HG03432 (cell line): ENCODE results near the gene RNF208.

Source experiments
- ATAC-seq: cut with Tn5 transposase; IDR thresholded peaks from one replicate; pipeline ENCODE4 v1.9.1; 2021; ENCODE audit warnings: mild to moderate bottlenecking, moderate library complexity; ENCODE audit not compliant: unreplicated experiment

RNF208 gene

GRCh38 chr9:137215196-137215986 is 6.6 kb downstream of the RNF208 start:
- ATAC-seq = no peak

- ATAC-seq = no peak
These were observed 7.4 kb downstream of the RNF208 start for GRCh38 chr9:137214620-137215019.

DNA sequence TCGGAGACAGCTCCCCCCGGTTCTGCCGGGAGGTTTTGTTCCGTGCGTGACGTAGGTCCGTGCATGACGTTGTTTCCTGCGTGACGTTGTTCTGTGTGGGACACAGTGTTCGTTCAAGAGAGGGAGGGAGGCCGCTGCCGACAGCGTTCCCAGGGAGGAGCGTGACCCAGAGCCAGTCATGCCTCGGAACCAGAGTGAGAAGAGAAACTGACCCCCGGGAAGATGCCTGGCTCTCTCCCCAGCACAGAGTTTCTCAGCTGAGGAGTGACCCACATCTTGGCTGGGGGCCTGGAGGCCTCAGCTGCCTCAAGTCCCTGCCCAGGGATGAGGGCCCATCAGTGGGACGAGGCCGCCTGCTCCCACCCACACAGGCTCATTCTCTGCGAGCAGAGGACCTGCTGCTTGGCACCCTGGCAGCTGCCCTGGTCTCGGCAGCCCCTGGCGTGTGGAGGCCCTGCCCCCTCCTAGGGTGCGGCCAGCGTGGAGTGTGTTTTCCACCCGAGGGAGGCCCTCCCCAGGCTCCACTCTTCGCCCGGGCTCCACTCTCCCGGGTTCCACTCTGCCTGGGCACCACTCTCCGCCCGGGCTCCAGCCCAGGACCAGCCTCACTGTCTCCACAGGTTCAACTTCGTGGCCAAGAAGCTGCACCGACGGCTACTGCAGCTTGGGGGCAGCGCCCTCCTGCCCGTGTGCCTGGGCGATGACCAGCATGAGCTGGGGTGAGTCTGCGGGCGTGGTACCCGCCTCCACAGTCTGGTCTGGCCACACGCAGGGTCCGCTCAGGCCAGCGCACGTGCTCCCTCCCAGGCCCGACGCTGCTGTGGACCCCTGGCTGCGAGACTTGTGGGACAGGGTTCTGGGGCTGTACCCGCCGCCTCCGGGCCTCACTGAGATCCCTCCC is 8.6 kb downstream of the RNF208 start:
- no peak for ATAC-seq

- no peak for ATAC-seq
These were observed 9.5 kb downstream of the RNF208 start for GRCh38 chr9:137212520-137212919.

GRCh38 chr9:137211532-137211931 is 10.5 kb downstream of the RNF208 start:
- ATAC-seq = no peak

DNA sequence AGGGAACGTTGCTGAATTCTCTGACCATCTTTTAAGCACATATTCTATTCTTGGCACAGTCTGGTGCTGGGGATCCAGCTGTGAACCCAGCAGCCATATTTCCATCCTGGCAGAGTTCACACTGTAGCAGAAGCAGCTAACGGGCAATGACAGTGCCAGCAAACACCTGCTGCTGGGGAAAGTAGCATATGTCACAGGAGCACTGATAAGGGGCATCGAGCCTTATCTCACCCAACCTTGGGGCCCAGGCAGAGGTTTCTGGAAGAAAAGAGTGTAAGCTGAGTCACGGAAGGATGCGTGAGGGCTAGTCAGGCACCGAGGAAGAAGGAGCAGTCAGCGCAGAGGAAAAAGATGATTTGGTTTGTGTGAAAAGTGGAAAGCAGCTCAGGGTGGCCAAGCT is 15.4 kb downstream of the RNF208 start:
- ATAC-seq = no peak

- peak; percentile 51 for ATAC-seq
These were observed 16.6 kb downstream of the RNF208 start, which contains the start of the genes NDOR1 and TMEM203 for GRCh38 chr9:137205126-137206069. Gene NDOR1, plus strand, starts transcription at chr9:137205700. Its CDS starts 78 bp downstream, at chr9:137205778. Gene TMEM203, minus strand, starts transcription at chr9:137205648. Its CDS starts 234 bp downstream, at chr9:137205414.

- no peak for ATAC-seq
These were observed 17.3 kb downstream of the RNF208 start for GRCh38 chr9:137204731-137205125.

DNA sequence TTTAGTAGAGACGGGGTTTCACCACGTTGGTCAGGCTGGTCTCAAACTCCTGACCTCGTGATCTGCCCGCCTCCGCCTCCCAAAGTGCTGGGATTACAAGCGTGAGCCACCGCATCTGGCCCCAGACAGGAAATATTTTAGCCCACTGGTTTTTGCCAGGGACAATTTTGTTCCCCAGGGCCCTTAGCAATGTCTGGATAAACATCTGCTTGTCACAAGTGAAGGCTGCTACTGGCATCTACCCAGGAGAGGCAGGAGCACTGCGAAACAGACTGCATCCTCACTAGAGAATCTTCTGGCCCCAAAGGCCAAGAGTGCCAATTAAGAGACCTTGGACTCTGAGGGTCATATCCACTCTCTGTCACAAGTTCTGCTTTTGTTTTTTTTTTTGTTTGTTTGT is 19.1 kb downstream of the RNF208 start:
- ATAC-seq = no peak

DNA sequence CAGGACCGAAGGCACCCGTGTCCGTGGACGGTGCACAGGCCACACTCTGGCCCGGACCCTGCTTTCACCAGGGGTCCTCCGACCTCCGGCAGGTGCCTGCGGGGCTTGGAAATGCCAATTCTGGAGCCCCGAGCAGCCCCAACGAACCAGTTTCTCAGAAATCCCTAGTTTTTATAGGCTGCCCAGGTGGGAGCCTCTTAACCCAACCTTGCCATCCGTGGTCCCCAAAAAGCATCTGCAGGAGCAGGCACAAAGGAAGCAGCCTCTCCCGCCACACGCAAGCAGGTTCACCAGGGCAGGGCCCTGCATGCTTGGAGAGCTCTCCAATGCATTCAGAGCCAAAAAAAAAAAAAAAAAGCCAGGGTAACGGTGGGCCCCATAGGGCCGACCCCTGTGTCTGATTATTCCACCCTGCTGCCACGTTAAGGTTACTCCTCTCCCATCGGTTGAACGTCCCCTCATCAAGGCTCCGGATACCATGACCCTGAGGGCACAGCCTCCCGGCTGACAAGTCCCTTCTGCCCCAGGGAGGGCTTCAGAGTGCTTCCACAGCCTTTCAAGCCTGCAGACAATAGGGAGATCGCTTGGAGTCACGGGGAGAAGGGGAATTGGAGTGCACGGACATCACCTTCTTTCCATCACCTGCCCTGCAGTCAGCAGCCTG is 20.7 kb downstream of the RNF208 start:
- ATAC-seq = no peak

DNA sequence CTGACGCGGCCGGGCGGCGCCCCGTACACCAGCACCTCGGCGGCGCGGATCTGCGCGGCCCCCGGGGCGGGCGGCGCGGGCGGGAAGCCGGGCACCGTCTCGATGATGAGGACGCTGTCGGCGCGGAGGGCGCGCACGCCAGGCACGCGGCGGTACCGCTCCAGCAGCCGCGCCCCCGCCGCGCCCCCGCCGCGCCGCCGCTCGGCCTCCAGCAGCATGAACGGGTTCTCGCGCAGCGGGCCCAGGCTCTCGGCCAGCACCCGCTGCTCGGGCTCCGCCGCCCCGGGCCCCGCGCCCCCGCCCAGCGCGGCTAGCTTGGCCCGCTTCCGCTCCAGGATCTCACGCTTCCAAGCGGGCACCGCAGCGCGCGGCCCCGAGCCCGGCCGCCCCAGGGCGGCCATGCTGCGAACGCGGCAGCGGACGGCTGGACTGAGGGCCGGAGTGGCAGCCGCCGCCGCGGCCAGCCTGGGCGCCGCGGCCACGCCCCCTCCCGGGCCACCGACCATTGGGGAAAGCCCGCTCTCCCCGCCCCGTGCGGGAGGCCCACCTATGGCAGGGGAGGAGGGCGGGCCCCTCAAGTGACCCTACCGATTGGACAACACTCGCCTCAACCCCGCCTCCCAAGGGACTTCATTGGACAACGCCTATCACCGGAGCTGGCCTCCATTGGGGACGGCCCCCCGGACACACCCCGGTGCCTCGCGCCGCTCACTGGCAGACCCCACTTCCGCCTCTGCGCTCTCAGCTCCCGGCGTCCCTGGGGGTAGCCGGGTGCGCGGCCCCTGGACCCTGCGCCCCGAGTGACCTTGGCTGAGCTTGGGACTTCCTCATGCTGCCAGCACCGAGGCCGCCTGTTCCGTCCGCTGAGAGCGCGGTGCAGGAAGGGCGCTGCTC is 21.5 kb downstream of the RNF208 start, which contains the start of gene TPRN:
TPRN (minus strand) TSS at position 431 of the 894 bp plus-strand sequence; CDS start at position 401, 30 bp downstream.
- ATAC-seq = peak; percentile 80

DNA sequence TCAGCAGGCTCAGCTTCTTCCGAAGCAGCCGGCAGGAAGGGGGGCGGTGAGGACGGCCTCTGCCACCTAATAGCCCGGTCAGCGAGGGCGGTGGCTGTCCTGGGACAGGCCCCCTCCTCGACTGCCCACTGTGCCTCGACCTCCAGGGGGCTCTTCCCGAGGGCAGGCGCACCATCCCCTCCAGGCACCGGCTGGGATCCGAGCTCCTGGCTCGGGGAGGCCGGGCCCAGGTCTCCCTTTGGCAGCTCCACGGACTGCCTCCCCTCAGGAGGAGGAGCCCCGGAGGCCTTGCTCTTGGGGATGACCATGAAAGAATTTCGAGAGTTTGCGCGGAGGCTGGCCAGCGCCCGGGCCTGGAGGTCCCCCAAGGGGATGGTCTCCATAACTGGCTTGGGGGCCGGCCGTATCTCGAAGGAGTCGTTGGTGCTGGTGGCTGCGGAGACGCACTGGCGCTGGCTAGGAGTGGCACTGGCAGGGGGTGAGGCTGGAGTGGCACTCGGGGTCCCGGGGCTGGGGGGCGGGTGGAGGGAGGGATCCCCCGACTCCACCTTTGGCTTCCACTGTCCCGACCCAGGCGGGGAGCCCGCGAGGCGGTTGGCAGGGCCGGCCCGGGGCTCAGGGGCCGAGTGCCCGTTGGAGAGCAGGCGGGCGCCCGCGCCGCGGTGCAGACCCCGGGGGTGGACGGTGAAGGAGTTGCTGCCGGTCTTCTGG is 22.5 kb downstream of the RNF208 start:
- ATAC-seq = no peak

GRCh38 chr9:137198902-137199283 is 23.1 kb downstream of the RNF208 start:
- no peak for ATAC-seq

GRCh38 chr9:137198051-137198901 is 23.8 kb downstream of the RNF208 start:
- no peak for ATAC-seq

GRCh38 chr9:137195525-137196220 is 26.4 kb downstream of the RNF208 start:
- ATAC-seq = no peak

GRCh38 chr9:137194909-137195308 is 27.1 kb downstream of the RNF208 start:
- ATAC-seq = no peak

DNA sequence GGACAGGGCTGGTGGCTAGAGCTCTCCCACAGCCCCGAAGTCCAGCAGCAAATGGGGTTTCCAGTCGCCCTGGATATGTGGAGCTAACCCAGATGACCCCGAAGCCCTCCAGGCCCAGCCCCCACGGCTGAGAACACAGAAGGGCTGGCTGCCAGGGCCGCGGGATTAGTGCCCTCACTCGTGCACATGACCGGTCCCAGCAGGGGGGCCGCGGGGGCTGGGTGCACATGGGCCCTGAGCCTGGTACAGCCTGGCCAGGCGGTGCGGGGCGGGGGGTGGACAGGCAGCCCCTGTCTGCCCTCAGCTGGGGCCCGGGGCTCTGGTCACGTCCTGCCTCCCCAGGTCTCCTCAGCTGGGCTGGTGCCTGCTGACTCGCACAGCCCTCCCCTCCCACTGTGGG is 27.7 kb downstream of the RNF208 start:
- ATAC-seq = no peak
